Measurements from ENCODE around the gene EML6.
"Not testable (repeated sequence)": the region's sequence is repeated elsewhere in the genome, so short reads cannot be mapped to it uniquely, and the experiment has no call there.

EML6 gene

DNA sequence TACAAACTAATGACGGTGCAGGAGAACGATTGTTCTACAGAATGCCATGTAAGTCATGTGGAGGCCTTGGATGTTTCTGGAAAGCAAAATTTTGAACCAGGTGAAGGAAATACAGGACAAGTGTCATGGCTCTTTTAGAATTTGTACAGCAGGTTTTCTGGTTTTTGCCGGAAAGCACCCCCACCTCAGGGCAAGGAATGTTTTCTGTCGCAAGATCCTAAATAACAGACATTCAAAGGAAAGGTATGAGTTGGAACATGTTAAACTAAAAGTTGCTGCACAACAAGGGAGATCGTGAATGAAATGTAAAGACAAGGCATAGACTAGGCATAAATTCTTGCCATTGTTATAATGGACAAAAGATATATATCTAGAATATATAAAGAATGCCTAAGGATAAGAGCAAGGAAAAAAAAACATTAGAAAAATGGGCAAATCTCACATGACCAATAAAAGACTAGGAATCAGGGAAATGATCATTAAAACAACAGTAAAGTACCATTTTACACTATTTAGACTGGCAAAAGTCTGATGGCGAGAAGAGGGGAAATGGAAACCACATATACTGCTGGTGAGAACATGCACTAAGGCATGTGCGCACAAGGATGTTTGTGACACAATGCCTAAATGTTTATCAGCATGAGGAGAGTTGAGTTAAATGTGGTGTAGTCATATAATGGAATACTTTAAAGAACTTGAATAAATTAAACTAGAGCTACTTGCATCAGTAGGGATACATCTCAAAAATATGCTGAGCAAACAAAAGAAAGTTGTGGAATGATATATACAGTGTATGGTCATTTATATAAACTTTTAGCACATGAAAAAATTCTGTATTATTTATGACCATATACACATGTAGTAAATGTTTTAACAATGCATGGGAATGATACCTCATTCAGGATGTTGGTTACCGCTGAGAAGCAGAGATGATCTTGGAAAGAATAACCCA, 127.0 kb downstream of the EML6 start:
- DNase-seq (ENCODE audit: low spot score): no peak

DNA sequence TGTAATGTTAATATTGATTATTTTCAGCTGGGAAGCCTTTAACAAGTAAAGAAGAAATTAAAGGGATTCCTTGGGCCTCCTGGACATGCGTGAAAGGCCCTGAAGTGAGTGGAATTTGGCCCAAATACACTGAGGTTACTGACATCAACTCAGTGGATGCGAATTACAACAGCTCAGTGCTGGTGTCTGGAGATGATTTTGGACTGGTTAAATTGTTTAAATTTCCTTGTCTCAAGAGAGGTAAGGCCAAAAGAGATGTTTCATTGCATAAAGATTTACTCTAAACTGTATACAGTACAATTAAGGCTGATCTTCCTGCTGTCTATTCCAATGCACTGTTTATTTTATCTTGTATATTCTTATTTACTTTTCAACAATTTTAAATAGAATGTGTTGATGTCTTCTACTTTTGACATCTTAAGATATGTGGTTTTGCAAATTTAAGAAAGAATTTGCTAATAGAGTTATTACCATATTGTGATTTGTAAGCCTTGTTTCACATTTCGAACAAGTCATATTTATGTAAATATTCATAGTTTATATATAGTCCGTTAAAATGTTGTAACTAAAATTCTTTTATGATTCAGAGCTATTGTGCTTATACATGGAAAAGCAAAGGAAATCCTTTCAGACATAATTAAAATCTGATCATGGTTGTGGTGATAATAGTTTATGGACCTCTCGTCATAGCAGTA, 130.3 kb downstream of the EML6 start:
- DNase-seq (ENCODE audit: low spot score): no peak

DNA sequence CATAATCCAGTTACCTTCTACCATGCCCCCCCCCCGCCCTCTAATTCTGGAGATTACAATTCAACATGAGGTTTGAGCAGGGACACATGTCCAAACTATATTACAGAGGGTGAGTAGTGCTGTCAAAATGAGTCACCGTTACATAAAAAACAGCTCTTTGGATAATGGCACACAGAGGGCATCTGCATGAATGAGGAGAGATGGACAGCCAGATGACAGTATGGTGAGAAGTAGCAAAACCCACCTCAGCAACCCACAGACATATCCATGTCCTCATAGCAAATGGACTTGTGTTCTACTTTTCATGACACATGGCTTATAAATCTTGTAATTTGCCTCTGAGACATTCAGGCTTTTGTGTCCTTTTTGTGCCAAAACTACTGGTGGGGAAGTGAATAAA, 132.0 kb downstream of the EML6 start:
- DNase-seq (ENCODE audit: low spot score): no peak

DNA sequence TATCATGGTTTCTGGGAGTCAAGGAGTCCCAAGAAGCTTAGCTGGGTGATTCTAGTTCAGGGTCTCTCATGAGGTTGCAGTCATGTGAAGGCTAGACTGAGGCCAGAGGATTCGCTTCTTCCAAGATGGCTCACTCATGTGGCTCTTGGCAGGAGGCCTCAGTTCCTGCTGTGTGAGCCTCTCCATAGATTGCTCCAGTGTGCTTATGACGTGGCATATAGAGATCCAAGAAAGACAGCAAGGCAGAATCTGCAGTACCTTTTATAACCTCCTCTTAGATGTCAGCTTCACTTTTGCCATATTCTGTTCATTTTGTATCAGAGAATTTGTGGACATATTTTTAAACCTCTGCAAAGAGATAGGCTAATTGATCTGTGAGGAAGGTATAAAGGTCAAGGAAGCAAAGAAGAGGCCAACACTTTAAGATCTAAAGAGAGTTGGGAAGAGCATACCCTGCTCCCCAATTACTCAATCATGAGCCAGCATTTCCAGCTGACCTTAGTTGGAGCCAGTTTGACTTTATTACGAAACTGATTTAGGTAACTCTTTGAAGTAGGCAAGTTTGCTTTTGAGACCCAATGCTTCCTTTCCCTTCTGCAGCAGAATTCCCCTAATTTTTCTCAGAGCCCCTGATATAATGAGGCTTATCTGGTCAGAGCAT, 134.7 kb downstream of the EML6 start:
- no peak for DNase-seq (ENCODE audit: low spot score)

DNA sequence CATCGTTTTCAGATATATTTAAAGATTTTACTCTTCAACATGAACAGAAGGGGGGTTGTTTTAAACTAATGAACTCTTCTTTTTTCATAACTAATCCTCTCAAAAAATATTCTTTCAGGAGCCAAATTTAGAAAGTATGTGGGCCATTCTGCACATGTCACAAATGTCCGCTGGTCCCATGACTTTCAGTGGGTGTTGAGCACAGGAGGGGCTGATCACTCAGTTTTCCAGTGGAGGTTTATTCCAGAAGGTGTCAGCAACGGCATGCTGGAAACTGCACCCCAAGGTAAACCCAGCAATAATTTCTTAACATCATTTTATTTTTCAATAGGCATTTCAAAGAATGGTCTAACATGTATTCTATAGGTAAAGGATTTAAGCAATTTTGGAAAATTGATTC, 136.0 kb downstream of the EML6 start:
- no peak for DNase-seq (ENCODE audit: low spot score)

DNA sequence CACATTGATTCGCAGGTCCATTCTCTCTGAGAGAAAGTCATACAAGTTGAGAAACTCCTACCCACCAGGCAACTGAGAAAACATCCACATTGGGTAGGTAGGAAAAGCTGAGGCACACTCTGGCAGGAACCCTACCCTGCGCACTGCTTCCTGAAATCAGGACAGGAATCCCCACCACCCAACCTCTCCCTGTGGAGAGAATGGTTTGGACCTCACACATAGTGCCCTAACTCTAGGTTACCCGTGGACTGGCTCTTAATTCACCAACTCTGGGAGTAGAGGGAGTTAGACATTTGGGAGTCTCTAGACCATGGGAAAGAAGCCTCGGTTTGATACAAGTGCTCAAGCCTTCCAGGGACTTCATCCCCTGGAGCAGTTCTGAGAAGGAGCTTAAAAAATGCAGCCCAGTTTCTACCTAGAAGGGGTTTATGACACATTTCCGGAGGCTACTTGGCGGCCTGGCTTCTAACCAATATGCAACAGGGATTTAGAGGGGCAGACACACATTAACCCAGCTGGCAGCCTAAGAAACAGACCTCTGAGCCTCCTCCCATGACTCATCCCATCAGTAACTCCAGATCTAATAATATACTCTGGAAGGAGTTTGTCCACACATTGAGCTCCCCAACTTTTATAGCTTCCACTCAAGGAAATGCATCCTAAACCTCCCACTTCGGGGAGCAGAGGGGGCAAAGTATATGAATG, 136.7 kb downstream of the EML6 start:
- no peak for DNase-seq (ENCODE audit: low spot score)

DNA sequence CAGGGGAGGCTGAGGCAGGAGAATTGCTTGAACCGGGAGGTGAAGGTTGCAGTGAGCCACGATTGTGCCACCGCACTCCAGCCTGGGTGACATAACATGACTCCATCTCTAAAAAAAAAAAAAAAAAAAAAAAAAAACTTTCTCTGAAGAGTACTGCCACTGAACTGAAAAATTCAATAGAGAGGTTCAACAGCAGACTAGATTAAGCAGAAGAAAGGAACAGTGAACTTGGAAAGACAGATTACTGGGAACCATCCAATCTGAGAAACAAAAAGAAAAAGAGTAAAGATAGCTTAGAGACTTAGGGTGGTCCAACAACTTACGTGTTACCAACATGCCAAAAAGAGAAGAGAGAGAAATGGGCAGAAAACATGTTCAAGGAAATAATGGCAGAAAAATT, 138.8 kb downstream of the EML6 start:
- no peak for DNase-seq (ENCODE audit: low spot score)

DNA sequence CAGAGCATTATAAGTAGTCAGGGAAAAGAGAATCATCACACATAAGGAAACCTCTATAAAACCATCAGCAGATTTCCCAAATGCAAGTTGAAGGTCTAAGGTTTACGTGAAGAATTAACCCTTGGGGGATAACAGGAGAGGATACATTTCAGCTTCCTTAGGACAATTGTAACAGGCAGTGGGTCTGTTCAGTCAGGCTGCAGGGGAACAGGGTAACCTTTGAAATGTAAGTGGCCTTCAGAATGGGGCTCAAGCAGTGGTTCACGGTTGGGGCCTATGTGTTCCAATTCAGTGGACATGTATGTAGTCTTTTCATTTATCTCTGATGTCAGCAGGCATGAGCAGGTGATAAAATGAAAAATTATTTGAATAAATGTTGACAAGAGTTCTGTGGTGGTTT, 139.3 kb downstream of the EML6 start:
- DNase-seq (ENCODE audit: low spot score): no peak

DNA sequence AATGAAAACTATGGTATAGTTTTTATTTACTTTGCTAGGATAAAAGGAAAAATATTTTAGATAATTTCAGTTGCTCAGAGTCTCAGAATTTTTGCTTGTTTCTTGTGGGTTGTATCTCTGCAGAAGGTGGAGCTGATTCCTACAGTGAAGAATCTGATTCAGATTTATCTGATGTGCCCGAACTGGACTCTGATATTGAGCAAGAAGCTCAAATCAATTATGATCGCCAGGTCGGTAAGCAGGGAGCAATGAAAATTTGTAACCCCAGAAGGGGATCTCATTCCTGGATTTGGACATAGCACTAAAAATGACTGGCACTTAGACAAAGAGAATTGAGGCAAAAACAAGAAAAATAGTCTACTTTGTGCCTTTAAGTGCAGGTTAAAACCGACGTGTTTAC, 140.2 kb downstream of the EML6 start:
- no peak for DNase-seq (ENCODE audit: low spot score)

DNA sequence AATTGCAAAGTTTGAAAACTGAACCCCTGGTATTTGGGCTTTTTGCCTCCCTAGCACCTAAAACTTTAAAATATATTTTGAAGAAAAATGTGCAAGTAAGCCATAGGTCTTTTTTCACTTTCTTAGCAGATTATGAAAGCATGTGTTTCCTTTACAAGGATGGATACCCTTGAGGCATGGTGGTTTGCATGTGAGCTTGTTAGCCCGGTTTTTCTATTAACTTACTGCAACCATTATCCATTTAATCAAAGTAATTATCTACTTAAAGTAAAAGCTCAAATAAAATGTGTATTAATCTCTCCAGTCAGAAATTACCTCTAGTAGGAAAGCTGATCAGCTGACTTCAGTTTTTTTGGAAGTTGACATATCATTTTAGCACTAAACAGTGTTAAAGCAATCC, 140.6 kb downstream of the EML6 start:
- DNase-seq (ENCODE audit: low spot score): no peak

DNA sequence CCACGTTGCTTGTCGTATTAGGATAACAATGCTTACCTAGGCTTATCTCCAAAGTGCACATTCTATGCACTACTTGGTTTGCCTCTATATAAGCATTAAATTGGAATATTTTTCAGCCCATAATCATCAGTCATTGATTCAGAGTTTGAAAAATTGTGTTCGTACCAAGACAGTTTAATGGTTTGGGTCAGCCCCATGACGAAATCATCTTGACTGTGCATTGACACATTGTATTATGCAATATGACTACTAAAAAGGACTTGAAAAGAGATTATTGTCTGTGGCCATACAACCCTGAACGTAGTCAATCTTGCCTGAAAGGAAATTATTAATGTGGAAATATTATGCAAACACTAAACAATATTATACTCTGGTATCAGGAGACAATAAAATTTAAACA, 141.3 kb downstream of the EML6 start:
- DNase-seq (ENCODE audit: low spot score): no peak

DNA sequence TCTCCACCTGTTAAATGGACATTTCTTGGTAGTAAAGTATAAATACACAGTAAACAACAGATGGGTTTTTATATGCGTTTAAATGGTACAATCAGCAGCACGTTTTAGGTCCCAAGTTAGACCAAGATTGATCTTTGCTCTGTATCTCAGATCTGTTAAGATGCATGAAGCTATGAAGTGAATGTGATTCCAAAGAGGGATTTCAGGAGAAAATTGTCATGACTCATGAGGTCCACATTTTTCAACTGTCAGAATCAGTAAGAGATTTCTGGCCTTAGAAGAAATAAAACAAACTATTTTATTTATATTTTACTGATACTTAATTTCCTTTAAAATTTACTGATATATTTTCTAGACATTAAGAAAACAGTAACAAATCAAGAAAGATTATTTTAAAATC, 142.7 kb downstream of the EML6 start:
- DNase-seq (ENCODE audit: low spot score): no peak

DNA sequence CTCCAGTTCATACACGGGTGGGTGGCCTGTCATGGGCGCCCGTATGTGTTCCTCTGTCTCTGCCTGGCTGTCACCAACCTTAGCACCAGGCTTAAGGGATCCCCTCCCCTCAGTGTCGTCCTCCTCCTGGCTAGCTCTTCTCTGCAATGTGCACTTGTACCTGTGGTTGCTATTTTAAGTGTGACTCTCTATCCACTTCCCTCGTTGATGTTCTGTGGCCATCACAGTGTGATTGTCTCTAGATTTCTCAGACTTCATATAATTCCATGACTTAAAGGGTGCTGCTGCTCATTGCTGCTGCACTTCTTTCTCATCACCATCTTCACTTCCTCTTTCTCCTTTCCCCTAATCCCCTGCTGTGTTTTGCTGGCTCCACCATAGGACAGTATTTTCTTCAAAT, 143.4 kb downstream of the EML6 start:
- no peak for DNase-seq (ENCODE audit: low spot score)

DNA sequence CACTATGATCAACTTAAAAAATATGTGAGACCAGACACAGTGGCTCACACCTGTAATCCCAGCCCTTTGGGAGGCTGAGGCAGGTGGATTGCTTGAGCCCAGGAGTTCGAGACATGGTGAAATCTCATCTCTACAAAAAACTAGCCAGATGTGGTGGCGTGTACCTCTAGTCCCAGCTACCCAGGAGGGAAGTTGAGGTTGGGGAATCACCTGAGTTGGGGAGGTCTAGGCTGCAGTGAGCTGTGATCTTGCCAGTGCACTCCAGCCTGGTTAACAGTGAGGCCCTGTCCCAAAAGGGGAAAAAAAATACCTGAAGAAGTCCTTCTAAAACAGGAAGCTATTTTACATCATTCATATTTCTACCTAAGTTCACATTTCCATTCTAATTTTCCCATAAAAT, 144.0 kb downstream of the EML6 start:
- DNase-seq (ENCODE audit: low spot score): no peak

DNA sequence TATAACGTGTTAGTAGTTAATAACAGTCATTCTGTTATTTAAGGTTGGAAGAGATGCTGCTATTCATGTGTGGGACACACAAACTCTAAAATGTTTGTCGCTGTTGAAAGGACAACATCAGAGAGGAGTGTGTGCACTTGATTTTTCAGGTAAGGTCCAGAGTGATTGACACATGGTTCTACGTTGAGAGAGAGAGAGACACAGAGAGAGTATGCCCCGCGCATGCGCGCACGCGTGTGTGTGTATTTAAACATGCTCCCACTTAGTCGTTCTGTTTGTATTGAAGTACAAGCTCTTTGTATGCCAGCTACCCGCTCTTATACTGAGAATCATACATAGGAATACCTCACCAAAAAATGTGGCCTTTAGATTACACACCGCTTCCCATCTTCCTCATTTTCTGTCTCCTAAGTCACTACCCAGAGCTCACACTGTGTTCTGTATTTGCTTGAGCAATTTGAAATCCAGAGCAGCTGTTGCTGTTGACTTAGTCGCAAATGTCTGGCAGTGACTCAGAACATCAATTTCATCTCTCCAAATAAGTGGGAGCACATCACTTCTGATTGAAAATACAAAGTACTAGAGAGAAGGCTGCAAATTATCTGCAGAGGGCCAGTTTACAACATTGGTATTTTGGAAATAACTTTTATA, 148.1 kb downstream of the EML6 start:
- DNase-seq (ENCODE audit: low spot score): no peak

DNA sequence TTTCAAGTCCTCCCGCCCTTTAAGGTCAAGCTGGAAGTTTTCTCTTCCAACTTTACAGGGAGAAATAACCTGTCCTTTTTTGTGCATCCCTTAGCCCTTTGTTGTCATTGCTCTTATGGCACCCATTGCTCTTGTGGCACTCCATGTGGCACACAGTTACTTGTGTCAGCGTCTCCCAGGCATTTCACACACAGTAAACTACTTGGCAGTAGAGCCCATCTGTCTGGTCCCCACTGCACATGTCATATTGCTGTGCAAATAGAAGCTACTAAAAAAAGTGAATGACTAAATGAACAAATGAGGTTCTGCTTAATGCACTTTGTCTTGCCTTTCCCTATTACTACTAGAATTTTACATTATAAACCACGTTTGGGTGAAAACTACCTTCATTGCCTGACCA, 149.3 kb downstream of the EML6 start:
- no peak for DNase-seq (ENCODE audit: low spot score)

DNA sequence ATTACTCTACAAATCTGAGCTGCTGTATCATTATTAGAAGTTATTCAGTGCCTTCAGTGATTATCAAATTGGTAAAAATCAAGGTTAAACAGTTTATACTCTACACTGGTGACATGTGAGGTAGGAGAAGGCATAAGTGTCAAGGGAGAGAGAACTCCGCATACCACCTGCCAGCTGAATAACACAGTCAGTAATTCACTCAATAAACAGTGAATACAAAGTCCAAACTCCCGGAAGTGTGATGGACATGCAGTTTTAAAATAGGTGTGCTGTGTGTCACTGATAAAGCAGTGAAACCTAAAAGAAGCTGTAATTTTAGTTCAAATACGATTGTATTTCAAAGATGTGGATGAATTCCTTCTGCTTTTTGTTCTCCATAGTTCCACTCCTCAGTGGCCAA, 149.8 kb downstream of the EML6 start:
- DNase-seq (ENCODE audit: low spot score): not testable (repeated sequence)

DNA sequence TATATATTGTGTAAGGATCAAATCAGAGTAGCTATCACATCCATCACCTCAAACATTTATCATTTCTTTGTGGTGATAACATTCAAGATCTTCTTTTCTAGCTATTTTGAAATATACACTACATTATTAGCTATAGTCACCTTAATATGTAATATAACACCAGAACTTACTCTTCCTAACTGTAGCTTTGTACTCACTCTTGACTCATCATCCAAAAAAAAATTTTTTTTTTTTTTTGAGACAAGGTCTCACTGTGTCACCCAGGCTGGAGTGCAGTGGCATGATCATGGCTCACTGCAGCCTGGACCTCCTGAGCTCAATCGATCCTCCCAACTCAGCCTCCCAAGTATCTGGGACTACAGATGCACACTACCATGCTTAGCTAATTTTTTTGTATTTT, 153.3 kb downstream of the EML6 start:
- no peak for DNase-seq (ENCODE audit: low spot score)

DNA sequence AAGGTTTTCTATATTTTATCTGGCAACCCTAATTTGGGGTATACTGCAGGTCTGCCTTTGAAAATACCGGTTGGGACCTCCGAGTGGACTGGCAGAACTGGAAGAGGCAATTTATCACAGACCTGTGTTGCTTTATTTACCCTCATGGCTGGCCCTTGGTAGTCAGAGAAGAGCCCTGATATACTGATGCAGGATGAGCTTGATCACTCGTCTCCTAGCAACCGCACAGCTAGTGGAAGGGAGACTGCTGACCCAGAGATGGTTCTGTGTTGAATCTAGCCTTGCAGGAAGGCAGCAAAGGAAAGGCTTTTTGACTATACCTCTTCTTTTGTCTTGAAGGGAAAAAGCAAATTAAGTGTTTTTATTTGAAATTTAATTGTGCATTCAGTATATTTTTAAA, 154.7 kb downstream of the EML6 start:
- DNase-seq (ENCODE audit: low spot score): no peak

DNA sequence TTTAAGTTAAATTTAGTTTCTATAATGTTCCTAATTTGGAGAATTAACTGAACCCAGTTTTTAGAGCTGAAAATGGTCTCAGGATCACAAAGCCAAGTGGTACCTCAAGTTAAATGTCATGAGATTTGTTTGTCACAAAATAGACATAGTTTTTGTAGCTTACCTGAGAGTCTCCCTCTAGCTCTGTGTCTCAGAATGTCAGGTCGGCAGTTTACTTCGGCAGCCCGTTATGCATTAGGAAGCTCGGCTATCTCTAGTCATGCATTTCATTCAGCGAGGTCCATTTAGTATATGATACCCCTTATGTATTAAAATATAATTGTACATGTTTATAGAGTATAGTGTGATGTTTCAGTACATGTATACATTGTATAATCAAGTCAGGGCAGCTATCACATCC, 155.6 kb downstream of the EML6 start:
- DNase-seq (ENCODE audit: low spot score): no peak

DNA sequence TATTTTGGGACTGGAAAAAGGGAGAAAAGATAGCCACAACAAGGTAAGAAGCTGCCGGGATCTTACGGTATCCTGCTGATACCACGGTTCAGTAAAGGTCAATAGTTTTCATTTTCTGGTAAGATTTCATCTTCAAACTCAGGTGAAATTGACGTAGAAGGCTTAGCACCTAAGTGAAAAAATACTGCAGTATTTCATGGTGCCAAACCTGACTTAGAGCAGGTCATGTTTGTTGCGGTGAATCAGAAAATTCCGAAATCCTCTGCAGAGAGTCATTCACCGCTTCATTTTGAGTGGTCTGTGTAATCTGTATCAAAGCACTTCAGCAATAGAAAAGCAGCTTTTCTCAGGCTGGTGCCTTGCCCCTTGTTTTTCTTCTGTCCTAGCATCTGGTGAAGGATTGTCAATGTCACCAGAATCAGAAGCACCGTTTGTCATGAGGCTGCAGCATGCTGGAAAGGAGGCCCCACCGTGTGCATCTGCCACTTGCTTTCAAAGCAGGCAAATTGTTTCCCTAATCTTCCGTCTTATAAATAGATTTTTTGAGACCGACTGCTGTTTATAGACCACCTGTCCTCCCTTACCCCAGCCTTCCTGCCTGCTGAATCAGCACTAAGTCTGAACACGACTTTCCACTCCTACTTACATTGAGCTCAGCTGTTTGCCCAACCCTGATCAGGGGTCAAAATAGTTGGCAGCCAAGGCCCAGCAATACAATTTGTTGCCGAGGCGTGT, 156.3 kb downstream of the EML6 start:
- DNase-seq (ENCODE audit: low spot score): no peak

All from ecto neural progenitor cell (in vitro differentiated cells).